Vagina (tissue), 2 donors: ENCODE results near the gene CUEDC1. TPM values are rescaled to one million over a fixed set of nuclear protein-coding genes. Genes with fewer than 3 reads are reported as not detected.
"Not testable (repeated sequence)": the region's sequence is repeated elsewhere in the genome, so short reads cannot be mapped to it uniquely, and the experiment has no call there.

Experiments used
- DNase-seq, 2 donors: peaks; one replicate each; pipeline ENCODE4 v3.0.0-alpha.2; 2017; ENCODE audit errors: extremely low spot score in 2 of 2
- H3K27ac ChIP-seq: fragments of 200-600 bp; sonication (generic); one replicate; pipeline ENCODE4 v1.5.1; 2019
- H3K27me3 ChIP-seq: fragments of 200-600 bp; sonication (generic); one replicate; pipeline ENCODE4 v1.5.1; 2019
- H3K36me3 ChIP-seq, 2 donors: fragments of 200-600 bp; sonication (generic); one replicate each; pipeline ENCODE4 v1.5.1; 2017 to 2019
- H3K4me1 ChIP-seq: fragments of 200-600 bp; sonication (generic); one replicate; pipeline ENCODE4 v1.5.1; 2019
- H3K4me3 ChIP-seq, 2 donors: fragments of 200-600 bp; sonication (generic); 1 replicate in 1 of 2; 2 replicates in 1 of 2; pipeline ENCODE4 v1.5.1; 2016 to 2019
- H3K9me3 ChIP-seq: fragments of 200-600 bp; sonication (generic); one replicate; pipeline ENCODE4 v1.5.1; 2019
- CTCF ChIP-seq, 3 experiments: fragments of 450-650 bp in 2 of 3; fragments of 200-600 bp in 1 of 3; sonication (generic) in 1 of 3; IDR thresholded peaks; one replicate each; pipeline ENCODE4 v1.5.1; 2017 to 2019; ENCODE audit warnings: antibody characterized with exemption in 3 of 3, mild to moderate bottlenecking in 2 of 3, moderate library complexity in 2 of 3
- POLR2A ChIP-seq, 2 donors: fragments of 450-650 bp; IDR thresholded peaks; one replicate each; pipeline ENCODE4 v1.6.1; 2017; ENCODE audit warnings: antibody characterized with exemption in 2 of 2, mild to moderate bottlenecking in 2 of 2, moderate library complexity in 2 of 2
- POLR2AphosphoS5 ChIP-seq, 2 donors: sonication (generic); formaldehyde crosslinking; IDR thresholded peaks; one replicate each; pipeline ENCODE4 v1.9.0; 2017; ENCODE audit warnings: antibody characterized with exemption in 2 of 2, mild to moderate bottlenecking in 2 of 2, low read depth in 1 of 2; ENCODE audit not compliant: insufficient read depth in 1 of 2
- intact Hi-C: fragments of 100-400 bp; cut with DNase I; formaldehyde crosslinking; loops from one replicate; pipeline ENCODE4 v1.15.1; 2023
- total RNA-seq: library from RNA; depleted of rRNA; stranded (reverse); fragments of >200 nt; gene quantifications from one replicate; pipeline ENCODE4 v1.2.3, GENCODE V29; 2016

CUEDC1 gene
- total RNA-seq, 1 donor from 2014 or later: 28.7 TPM

- no peaks in the 10 kb centered on the region for H3K27me3 ChIP-seq
- peak in 1 of 2 donors; percentile 67 for DNase-seq
- H3K9me3 ChIP-seq: no peaks in the 10 kb centered on the region
- no peaks in the 10 kb centered on the region for H3K36me3 ChIP-seq
- no peak for TF ChIP-seq CTCF (IDR thresholded peaks at IDR 0.05)
- H3K27ac ChIP-seq: peak overlapping the region; percentile 93
- H3K4me3 ChIP-seq: no peak overlapping the region
- intact Hi-C loops: loop anchor here (5.0 kb wide), 1 partner anchor 250 kb away; no protein-coding TSS in a partner anchor
- peaks cover 32% of the 10 kb centered on the region for H3K4me1 ChIP-seq
These were observed 102.9 kb downstream of the CUEDC1 start for GRCh38 chr17:57852092-57852954.

GRCh38 chr17:57849874-57850754 lies 105.1 kb downstream of the CUEDC1 start, which contains the start of gene MRPS23:
Gene MRPS23 (minus strand): TSS chr17:57850044. CDS start chr17:57850010, 34 bp downstream.
- H3K9me3 ChIP-seq: no peaks in the 10 kb centered on the region
- intact Hi-C loops: loop anchor here (5.0 kb wide), 1 partner anchor 252 kb away; no protein-coding TSS in a partner anchor
- H3K27ac ChIP-seq: peak within 1 kb of the TSS; percentile 93
- H3K4me3 ChIP-seq: peak within 1 kb of the TSS; percentile 80
- TF ChIP-seq POLR2A (IDR thresholded peaks at IDR 0.05): peak in 1 of 2 donors; percentile 77
- TF ChIP-seq POLR2AphosphoS5 (IDR thresholded peaks at IDR 0.05; ENCODE audit: insufficient read depth in 1 of 2, low read depth in 1 of 2): peak; percentile 98 to 100
- no peak for TF ChIP-seq CTCF (IDR thresholded peaks at IDR 0.05)
- no peaks in the 10 kb centered on the region for H3K27me3 ChIP-seq
- peak in 1 of 2 donors; percentile 99 for DNase-seq
- no peaks in the 10 kb centered on the region for H3K36me3 ChIP-seq
- peaks cover 32% of the 10 kb centered on the region for H3K4me1 ChIP-seq

- H3K27me3 ChIP-seq: no peaks in the 10 kb centered on the region
- H3K36me3 ChIP-seq: no peaks in the 10 kb centered on the region
- TF ChIP-seq CTCF (IDR thresholded peaks at IDR 0.05) (no peak), POLR2A (IDR thresholded peaks at IDR 0.05) (no peak), POLR2AphosphoS5 (IDR thresholded peaks at IDR 0.05; ENCODE audit: insufficient read depth in 1 of 2, low read depth in 1 of 2) (no peak)
- DNase-seq: peak in 1 of 2 donors; percentile 89
- peaks cover 32% of the 10 kb centered on the region for H3K4me1 ChIP-seq
- intact Hi-C loops: no loop called here
- no peaks in the 10 kb centered on the region for H3K9me3 ChIP-seq
- peak overlapping the region; percentile 93 for H3K27ac ChIP-seq
- peak overlapping the region; percentile 80 for H3K4me3 ChIP-seq
These were observed 105.9 kb downstream of the CUEDC1 start for GRCh38 chr17:57849163-57849873.

- intact Hi-C loops, H3K27ac ChIP-seq, H3K27me3 ChIP-seq, DNase-seq, H3K4me3 ChIP-seq, H3K36me3 ChIP-seq, H3K9me3 ChIP-seq: not testable (repeated sequence)
- peaks cover 20% of the 10 kb centered on the region for H3K4me1 ChIP-seq
These were observed 108.9 kb downstream of the CUEDC1 start for GRCh38 chr17:57846056-57846945.
